A549 (cell line): Measurements from ENCODE around the gene ADCY3.

ENCODE experiments used
- CEBPB ChIP-seq, 2 experiments: fragments of >200 bp in 1 of 2; sonication (Bioruptor Twin) in 1 of 2; formaldehyde crosslinking in 1 of 2; IDR thresholded peaks; 2 replicates each; pipeline ENCODE4 v1.6.1; 2012 to 2016
- CHD2 ChIP-seq: fragments of 150-350 bp; IDR thresholded peaks from 2 replicates; pipeline ENCODE4 v1.6.1; 2014; ENCODE audit warnings: low read length; ENCODE audit not compliant: partially characterized antibody
- CTCF ChIP-seq: fragments of >200 bp; sonication (Bioruptor Twin); formaldehyde crosslinking; IDR thresholded peaks from 3 replicates; pipeline ENCODE4 v1.5.1; 2016
- EP300 ChIP-seq, 2 experiments: fragments of >200 bp; sonication (Bioruptor Twin); formaldehyde crosslinking; IDR thresholded peaks; 2 replicates in 1 of 2; 3 replicates in 1 of 2; pipeline ENCODE4 v1.6.1; 2016 to 2017
- HDAC2 ChIP-seq: fragments of 200-600 bp; sonication (generic); IDR thresholded peaks from 2 replicates; pipeline ENCODE4 v1.6.1; 2016
- JUNB ChIP-seq: fragments of >200 bp; sonication (Bioruptor Twin); formaldehyde crosslinking; IDR thresholded peaks from 2 replicates; pipeline ENCODE4 v1.6.1; 2016
- MYC ChIP-seq: IDR thresholded peaks from 2 replicates; pipeline ENCODE4 v1.6.1; 2012; ENCODE audit warnings: mild to moderate bottlenecking, inconsistent platforms, low read length, improper control_type of control experiment, borderline replicate concordance
- POLR2A ChIP-seq: IDR thresholded peaks from 2 replicates; pipeline ENCODE4 v1.6.1; 2012; ENCODE audit warnings: mild to moderate bottlenecking, low read length
- SMC3 ChIP-seq: fragments of >200 bp; sonication (Bioruptor Twin); formaldehyde crosslinking; IDR thresholded peaks from 3 replicates; pipeline ENCODE4 v1.6.1; 2018; ENCODE audit warnings: inconsistent platforms
- SREBF2 ChIP-seq: fragments of 450-650 bp; IDR thresholded peaks from 2 replicates; pipeline ENCODE4 v1.6.1; 2014; ENCODE audit warnings: mild to moderate bottlenecking, moderate library complexity
- TF ChIP-seq, protein P1 (sequence below): fragments of 450-650 bp; IDR thresholded peaks from 2 replicates; pipeline ENCODE4 v1.6.1; 2014; ENCODE audit warnings: antibody characterized with exemption

- no peak for TF ChIP-seq CEBPB (IDR thresholded peaks at IDR 0.05)
- no peak for TF ChIP-seq JUNB
- TF ChIP-seq MYC: no peak
- TF ChIP-seq CTCF: no peak
- no peak for TF ChIP-seq POLR2A
- no peak for TF ChIP-seq SMC3
- TF ChIP-seq, protein P1, sequence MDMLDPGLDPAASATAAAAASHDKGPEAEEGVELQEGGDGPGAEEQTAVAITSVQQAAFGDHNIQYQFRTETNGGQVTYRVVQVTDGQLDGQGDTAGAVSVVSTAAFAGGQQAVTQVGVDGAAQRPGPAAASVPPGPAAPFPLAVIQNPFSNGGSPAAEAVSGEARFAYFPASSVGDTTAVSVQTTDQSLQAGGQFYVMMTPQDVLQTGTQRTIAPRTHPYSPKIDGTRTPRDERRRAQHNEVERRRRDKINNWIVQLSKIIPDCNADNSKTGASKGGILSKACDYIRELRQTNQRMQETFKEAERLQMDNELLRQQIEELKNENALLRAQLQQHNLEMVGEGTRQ: no peak
- no peak for TF ChIP-seq SREBF2
- no peak for TF ChIP-seq CHD2
- TF ChIP-seq EP300 (IDR thresholded peaks at IDR 0.05): no peak
- no peak for TF ChIP-seq HDAC2
These were observed 10.4 kb downstream of the ADCY3 start for GRCh38 chr2:24909555-24910177.
